Suprapubic skin (tissue), 4 donors: ENCODE data around the gene LAMTOR4. TPM values are rescaled to one million over a fixed set of nuclear protein-coding genes. Genes with fewer than 3 reads are reported as not detected.

Experiments
- DNase-seq, 2 donors: peaks; one replicate each; pipeline ENCODE4 v3.0.0-alpha.2; 2019; ENCODE audit warnings: low spot score in 2 of 2
- H3K27ac ChIP-seq: fragments of 200-600 bp; sonication (generic); one replicate; pipeline ENCODE4 v1.5.1; 2019
- H3K27me3 ChIP-seq: fragments of 200-600 bp; sonication (generic); one replicate; pipeline ENCODE4 v1.5.1; 2019
- H3K36me3 ChIP-seq: fragments of 200-600 bp; sonication (generic); one replicate; pipeline ENCODE4 v1.5.1; 2019
- H3K4me1 ChIP-seq: fragments of 200-600 bp; sonication (generic); one replicate; pipeline ENCODE4 v1.5.1; 2019
- H3K4me3 ChIP-seq: fragments of 200-600 bp; sonication (generic); one replicate; pipeline ENCODE4 v1.5.1; 2019; ENCODE audit warnings: mild to moderate bottlenecking
- H3K9me3 ChIP-seq: fragments of 200-600 bp; sonication (generic); one replicate; pipeline ENCODE4 v1.5.1; 2019
- CTCF ChIP-seq, 2 donors: fragments of 200-600 bp in 1 of 2; fragments of 450-650 bp in 1 of 2; sonication (generic) in 1 of 2; IDR thresholded peaks; one replicate each; pipeline ENCODE4 v1.5.1; 2016 to 2019; ENCODE audit warnings: antibody characterized with exemption in 2 of 2, mild to moderate bottlenecking in 1 of 2, moderate library complexity in 1 of 2
- EP300 ChIP-seq: sonication (generic); formaldehyde crosslinking; IDR thresholded peaks from one replicate; pipeline ENCODE4 v1.6.1; 2017; ENCODE audit warnings: antibody characterized with exemption
- POLR2A ChIP-seq, 2 donors: fragments of 450-650 bp; IDR thresholded peaks; one replicate each; pipeline ENCODE4 v1.6.1; 2017; ENCODE audit warnings: antibody characterized with exemption in 2 of 2, mild to moderate bottlenecking in 2 of 2, moderate library complexity in 2 of 2
- POLR2AphosphoS5 ChIP-seq, 3 donors: sonication (generic); formaldehyde crosslinking; IDR thresholded peaks; one replicate each; pipeline ENCODE4 v1.6.1; 2017; ENCODE audit warnings: antibody characterized with exemption in 3 of 3
- WGBS: methylation state at CpG from one replicate; pipeline ENCODE4 v1.1.5; 2018; 5-methylcytosine and 5-hydroxymethylcytosine counted together
- total RNA-seq, 4 donors: library from RNA; depleted of rRNA; stranded (reverse); fragments of >200 nt; gene quantifications; one replicate each; pipeline ENCODE4 v1.1.0, GENCODE V29; 2016

Gene LAMTOR4
- total RNA-seq, 4 donors from 2014 or later, result 346 to 682 (median 537) TPM

- WGBS, result 1% methylated on average over 11 of the region's 11 CpGs
- Histone ChIP-seq H3K36me3 (no peaks in the 10 kb centered on the region), H3K27ac (peak overlapping the region; percentile 73), H3K4me1 (peaks cover 58% of the 10 kb centered on the region), H3K9me3 (no peaks in the 10 kb centered on the region), H3K27me3 (peaks cover 7% of the 10 kb centered on the region), H3K4me3 (peak overlapping the region; percentile 57)
- TF ChIP-seq CTCF (IDR thresholded peaks at IDR 0.05) (no peak), EP300 (no peak), POLR2AphosphoS5 (IDR thresholded peaks at IDR 0.05) (no peak), POLR2A (IDR thresholded peaks at IDR 0.05) (no peak)
- no peak for DNase-seq
Measured at GRCh38 chr7:100167912-100168323, 19.2 kb downstream of the LAMTOR4 start.

GRCh38 chr7:100169147-100169850, 20.6 kb downstream of the LAMTOR4 start:
- no peaks in the 10 kb centered on the region for H3K9me3 ChIP-seq
- TF ChIP-seq CTCF (IDR thresholded peaks at IDR 0.05) (no peak), EP300 (no peak), POLR2AphosphoS5 (IDR thresholded peaks at IDR 0.05) (no peak), POLR2A (IDR thresholded peaks at IDR 0.05) (no peak)
- 88% methylated on average over 11 of the region's 11 CpGs for WGBS
- peaks cover 7% of the 10 kb centered on the region for H3K27me3 ChIP-seq
- H3K4me3 ChIP-seq, result no peak overlapping the region
- no peak for DNase-seq
- no peaks in the 10 kb centered on the region for H3K36me3 ChIP-seq
- H3K4me1 ChIP-seq, result peaks cover 47% of the 10 kb centered on the region
- H3K27ac ChIP-seq, result peak overlapping the region; percentile 73

- Histone ChIP-seq H3K9me3 (no peaks in the 10 kb centered on the region), H3K27me3 (peaks cover 7% of the 10 kb centered on the region), H3K4me3 (no peak overlapping the region), H3K27ac (no peak overlapping the region), H3K36me3 (no peaks in the 10 kb centered on the region), H3K4me1 (peaks cover 47% of the 10 kb centered on the region)
- peak in 1 of 2 donors; percentile 41 for DNase-seq
- TF ChIP-seq POLR2AphosphoS5 (IDR thresholded peaks at IDR 0.05) (no peak), POLR2A (IDR thresholded peaks at IDR 0.05) (no peak), EP300 (no peak), CTCF (IDR thresholded peaks at IDR 0.05) (no peak)
- WGBS, result 88% methylated on average over 11 of the region's 11 CpGs
Measured at GRCh38 chr7:100170101-100170897, 21.6 kb downstream of the LAMTOR4 start.

- H3K4me1 ChIP-seq, result peaks cover 43% of the 10 kb centered on the region
- no peak for TF ChIP-seq POLR2AphosphoS5 (IDR thresholded peaks at IDR 0.05)
- TF ChIP-seq POLR2A (IDR thresholded peaks at IDR 0.05), result no peak
- no peak for TF ChIP-seq CTCF (IDR thresholded peaks at IDR 0.05)
- no peak for TF ChIP-seq EP300
- peak overlapping the region; percentile 61 for H3K4me3 ChIP-seq
- H3K27me3 ChIP-seq, result peaks cover 7% of the 10 kb centered on the region
- DNase-seq, result no peak
- WGBS, result 20% methylated on average over 12 of the region's 61 CpGs
- no peak overlapping the region for H3K27ac ChIP-seq
- H3K9me3 ChIP-seq, result no peaks in the 10 kb centered on the region
- H3K36me3 ChIP-seq, result no peaks in the 10 kb centered on the region
Measured at GRCh38 chr7:100171087-100171681, 22.5 kb downstream of the LAMTOR4 start.

- Histone ChIP-seq H3K27ac (no peak overlapping the region), H3K4me3 (peak overlapping the region; percentile 61), H3K4me1 (peaks cover 43% of the 10 kb centered on the region), H3K36me3 (no peaks in the 10 kb centered on the region), H3K27me3 (peaks cover 7% of the 10 kb centered on the region), H3K9me3 (no peaks in the 10 kb centered on the region)
- WGBS, result 28% methylated on average over 8 of the region's 22 CpGs
- TF ChIP-seq POLR2A (IDR thresholded peaks at IDR 0.05) (no peak), POLR2AphosphoS5 (IDR thresholded peaks at IDR 0.05) (no peak)
- DNase-seq, result peak in 1 of 2 donors; percentile 64
Measured at GRCh38 chr7:100171840-100172239, 23.1 kb downstream of the LAMTOR4 start.
